Measurements from ENCODE around the gene COPB1.

DNA sequence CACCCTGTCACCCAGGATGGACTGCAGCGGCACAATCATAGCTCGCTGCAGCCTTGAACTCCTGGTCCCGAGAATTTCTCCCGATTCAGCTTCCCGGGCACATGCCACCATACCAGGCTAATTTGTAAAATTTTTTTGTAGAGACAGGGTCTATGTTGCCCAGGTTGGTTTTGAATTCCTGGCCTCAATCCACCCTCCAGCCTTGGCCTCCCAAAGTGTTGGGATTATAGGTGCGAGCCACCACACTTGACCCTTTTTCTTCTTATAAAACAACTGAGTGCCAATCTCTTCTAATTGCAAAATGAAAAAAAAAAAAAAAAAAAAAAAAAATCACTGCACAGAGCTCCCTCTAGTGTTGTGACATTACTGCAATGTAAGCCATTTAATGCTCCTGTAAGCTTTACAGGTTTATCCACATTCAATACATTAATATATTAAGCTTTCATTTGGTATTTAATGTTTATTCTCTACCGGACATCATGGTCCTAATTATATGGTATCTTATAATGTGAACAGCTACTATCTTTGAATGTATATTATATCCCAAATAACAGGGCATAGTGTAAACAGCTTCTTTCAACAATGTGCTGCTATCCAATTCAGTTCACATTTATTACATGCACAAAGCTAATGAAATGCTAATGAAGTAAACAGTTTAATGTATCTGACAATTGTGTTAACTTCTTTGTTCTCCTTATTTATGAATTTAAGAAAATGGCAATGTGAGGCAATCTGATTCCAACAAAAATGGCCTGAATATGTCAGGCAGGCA lies 44.6 kb downstream of the COPB1 start:
- TF ChIP-seq, protein P1, sequence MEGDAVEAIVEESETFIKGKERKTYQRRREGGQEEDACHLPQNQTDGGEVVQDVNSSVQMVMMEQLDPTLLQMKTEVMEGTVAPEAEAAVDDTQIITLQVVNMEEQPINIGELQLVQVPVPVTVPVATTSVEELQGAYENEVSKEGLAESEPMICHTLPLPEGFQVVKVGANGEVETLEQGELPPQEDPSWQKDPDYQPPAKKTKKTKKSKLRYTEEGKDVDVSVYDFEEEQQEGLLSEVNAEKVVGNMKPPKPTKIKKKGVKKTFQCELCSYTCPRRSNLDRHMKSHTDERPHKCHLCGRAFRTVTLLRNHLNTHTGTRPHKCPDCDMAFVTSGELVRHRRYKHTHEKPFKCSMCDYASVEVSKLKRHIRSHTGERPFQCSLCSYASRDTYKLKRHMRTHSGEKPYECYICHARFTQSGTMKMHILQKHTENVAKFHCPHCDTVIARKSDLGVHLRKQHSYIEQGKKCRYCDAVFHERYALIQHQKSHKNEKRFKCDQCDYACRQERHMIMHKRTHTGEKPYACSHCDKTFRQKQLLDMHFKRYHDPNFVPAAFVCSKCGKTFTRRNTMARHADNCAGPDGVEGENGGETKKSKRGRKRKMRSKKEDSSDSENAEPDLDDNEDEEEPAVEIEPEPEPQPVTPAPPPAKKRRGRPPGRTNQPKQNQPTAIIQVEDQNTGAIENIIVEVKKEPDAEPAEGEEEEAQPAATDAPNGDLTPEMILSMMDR (IDR thresholded peaks at IDR 0.05) = peak in 1 of 3 donors; percentile 32
- no peak for TF ChIP-seq EP300 (IDR thresholded peaks at IDR 0.05)

Data from ovary (tissue), 3 donors.